Upper lobe of left lung (tissue), 4 donors: ENCODE data around the gene TGDS.

Experiments used
- EP300 ChIP-seq, 4 donors: sonication (generic); formaldehyde crosslinking; IDR thresholded peaks; one replicate each; pipeline ENCODE4 v1.5.1; 2017; ENCODE audit warnings: antibody characterized with exemption in 4 of 4, control low read depth in 2 of 4
- POLR2A ChIP-seq, 4 donors: fragments of 450-650 bp; IDR thresholded peaks; one replicate each; pipeline ENCODE4 v1.5.1; 2016 to 2017; ENCODE audit warnings: antibody characterized with exemption in 4 of 4, mild to moderate bottlenecking in 2 of 4
- TF ChIP-seq, protein P1 (sequence below), 6 experiments: fragments of 450-650 bp in 4 of 6; fragments of 200-600 bp in 2 of 6; sonication (generic) in 2 of 6; IDR thresholded peaks; one replicate each; pipeline ENCODE4 v1.5.1; 2016 to 2019; ENCODE audit warnings: antibody characterized with exemption in 6 of 6

GRCh38 chr13:94607939-94608338 is 12.0 kb upstream of the TGDS start:
- TF ChIP-seq, protein P1, sequence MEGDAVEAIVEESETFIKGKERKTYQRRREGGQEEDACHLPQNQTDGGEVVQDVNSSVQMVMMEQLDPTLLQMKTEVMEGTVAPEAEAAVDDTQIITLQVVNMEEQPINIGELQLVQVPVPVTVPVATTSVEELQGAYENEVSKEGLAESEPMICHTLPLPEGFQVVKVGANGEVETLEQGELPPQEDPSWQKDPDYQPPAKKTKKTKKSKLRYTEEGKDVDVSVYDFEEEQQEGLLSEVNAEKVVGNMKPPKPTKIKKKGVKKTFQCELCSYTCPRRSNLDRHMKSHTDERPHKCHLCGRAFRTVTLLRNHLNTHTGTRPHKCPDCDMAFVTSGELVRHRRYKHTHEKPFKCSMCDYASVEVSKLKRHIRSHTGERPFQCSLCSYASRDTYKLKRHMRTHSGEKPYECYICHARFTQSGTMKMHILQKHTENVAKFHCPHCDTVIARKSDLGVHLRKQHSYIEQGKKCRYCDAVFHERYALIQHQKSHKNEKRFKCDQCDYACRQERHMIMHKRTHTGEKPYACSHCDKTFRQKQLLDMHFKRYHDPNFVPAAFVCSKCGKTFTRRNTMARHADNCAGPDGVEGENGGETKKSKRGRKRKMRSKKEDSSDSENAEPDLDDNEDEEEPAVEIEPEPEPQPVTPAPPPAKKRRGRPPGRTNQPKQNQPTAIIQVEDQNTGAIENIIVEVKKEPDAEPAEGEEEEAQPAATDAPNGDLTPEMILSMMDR (IDR thresholded peaks at IDR 0.05) = no peak
- TF ChIP-seq POLR2A (IDR thresholded peaks at IDR 0.05) (no peak), EP300 (IDR thresholded peaks at IDR 0.05) (no peak)
